8988T (cell line): ENCODE results near the gene PROSER3.
"Not testable (repeated sequence)": the region's sequence is repeated elsewhere in the genome, so short reads cannot be mapped to it uniquely, and the experiment has no call there.

ENCODE experiments used
- DNase-seq: peaks from one replicate; pipeline ENCODE4 v3.0.0; 2011

PROSER3 gene

DNA sequence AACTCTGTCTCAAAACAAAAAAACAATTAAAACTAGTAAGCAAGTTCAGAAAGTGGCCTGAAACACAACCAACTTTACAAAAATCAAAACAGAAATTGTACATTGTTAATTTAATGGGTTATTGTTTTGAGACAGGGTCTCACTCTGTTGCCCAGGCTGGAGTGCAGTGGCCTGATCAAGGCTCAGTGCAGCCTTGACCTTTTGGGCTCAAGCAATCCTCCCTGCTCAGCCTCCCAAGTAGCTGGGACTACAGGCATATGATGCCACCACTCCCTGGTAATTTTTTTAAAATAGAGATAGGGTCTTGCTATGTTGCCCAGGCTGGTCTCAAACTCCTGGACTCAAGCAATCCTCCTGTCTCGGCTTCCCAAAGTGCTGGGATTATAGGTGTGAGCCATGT, 37.6 kb downstream of the PROSER3 start:
- not testable (repeated sequence) for DNase-seq

DNA sequence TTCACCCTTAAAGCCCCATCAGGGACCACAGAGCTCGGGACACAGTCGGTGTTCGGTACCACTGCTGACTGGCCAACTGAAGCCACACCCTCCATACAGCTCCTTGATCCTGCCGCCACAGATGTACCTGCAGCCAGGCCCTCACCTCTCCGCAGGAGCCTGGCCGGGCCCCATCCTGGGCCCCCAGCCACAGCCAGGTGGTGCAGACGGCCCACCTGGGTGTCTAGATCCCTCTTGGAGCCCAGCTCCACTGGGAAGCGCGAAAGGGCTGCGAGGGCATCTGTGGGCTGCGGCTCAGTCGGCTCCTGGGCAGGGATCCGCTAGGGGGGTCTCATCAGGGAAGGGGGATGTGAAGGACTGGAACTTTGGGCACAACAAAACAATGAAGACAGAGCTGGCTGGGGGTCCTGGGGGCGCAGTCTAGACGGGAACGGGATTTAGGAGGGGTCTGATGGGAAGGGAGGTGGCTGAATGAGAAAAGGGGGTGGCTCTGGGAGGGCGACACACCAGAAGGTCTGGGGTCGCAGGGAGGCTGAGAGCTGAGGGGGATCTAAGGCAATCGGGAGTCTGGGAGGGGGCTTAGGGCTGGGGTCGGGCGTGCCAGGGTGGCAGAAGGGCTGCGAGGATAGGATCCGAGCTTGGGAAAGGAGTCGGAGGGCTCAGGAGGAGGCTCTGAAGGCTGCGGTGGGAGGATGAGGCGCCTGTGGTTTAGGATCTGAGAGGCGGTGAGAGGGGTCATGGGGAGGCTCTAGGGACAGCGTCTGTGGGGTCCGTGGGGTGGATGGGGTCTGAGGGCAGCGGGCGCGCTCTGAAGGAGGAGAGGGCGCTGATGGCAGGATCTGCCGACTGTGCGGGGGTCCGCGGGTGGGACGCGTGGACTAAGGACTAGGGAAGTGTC, 38.9 kb downstream of the PROSER3 start:
- no peak for DNase-seq

DNA sequence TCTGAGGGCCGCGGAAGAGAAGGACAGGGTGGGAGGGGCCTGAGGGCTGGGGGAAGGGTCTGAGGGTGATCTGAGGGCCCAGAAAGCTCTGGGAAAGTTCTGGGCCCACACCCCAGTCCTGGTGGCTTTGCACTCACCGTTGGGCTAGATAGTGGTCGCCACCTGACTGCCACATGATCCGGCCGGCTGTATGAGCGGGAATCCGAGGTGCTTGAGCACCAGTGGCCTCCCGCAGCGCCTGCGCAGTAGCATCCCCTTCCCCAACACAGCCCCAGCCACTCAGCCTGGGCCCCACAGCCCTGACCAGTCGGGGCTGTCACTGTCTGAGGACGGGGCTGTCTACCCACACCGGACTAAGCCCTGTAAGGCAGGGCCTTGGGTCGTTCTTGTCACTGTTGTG, 39.7 kb downstream of the PROSER3 start:
- DNase-seq, result no peak

DNA sequence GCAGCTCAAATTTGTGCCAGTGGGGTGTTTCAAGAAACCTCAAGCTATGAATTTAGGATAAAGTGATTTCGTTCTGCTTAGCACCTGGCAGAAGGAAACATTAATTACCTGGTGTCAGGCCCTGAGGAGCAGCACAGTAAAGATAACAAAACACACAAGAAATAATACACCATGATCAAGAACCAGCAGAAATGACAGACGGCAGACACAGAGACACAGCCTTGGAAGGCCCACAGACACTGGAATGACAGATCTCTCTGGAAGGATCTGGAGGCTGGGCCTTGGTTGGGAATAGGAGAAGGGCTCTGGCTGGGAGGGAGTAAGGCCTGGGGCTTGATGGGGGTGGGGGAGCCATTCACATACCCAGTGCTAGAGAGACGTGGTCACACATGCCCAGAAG, 43.9 kb downstream of the PROSER3 start:
- no peak for DNase-seq

DNA sequence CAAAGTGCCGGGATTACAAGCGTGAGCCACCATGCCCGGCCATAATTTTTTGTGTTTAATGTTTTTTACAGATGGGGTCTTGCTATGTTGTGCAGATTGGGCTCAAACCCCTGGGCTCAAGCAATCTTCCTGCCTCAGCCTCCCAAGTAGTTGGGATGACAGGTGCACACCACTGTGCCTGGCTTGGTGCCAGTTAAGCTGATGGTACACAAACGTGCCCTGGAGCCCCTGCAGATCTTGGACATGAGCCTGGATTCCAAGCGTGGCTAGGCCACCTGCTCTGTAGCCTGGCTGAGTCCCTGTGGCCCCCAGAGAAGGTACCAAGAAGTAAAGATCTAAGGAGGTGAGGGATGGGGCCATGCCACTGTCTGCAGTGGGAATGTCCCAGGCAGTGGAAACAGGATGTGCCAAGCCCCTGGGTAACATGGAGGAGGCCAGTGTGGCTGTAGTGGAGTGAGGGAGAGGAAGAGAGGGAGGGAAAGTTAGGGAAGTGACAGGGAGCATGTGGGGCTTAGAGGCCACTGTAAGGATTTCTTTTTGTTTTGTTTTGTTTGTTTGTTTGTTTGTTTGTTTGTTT, 47.6 kb downstream of the PROSER3 start:
- no peak for DNase-seq

DNA sequence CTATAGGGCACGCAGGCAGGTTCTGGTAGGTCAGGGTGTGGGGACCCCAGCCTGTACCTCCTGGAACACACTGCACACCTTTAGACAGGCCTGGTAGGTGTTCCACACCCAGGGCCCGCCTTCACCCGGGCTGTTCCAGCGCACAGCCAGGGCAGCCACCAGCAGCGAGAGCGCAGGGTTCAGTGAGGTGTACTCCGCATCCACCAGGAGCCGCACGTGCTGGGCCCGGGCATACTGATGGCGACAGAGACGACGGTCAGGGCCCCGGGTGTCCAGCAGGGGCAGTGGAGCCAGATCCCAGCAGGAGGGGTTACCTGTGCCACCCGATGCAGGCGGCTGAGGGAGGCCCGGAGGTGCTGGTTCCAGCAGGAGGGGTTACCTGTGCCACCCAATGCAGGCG, 48.6 kb downstream of the PROSER3 start:
- DNase-seq, result no peak

DNA sequence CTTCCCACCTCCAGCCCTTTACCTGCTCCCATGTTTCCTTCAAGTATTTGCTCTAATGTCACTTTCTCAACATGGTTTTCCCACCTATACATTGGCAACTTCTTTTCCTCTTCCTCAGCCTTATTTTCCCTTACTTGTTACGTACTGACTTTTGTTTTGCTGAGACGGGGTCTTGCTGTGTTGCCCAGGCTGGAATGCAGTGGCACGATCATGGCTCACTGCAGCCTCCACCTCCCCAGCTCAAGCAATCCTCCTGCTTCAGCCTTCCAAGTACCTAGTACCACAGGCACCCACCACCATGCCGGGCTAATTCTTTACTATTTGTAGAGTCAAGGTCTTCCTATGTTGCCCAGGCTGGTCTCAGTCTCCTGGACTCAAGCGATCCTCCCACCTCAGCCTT, 49.7 kb downstream of the PROSER3 start:
- no peak for DNase-seq

DNA sequence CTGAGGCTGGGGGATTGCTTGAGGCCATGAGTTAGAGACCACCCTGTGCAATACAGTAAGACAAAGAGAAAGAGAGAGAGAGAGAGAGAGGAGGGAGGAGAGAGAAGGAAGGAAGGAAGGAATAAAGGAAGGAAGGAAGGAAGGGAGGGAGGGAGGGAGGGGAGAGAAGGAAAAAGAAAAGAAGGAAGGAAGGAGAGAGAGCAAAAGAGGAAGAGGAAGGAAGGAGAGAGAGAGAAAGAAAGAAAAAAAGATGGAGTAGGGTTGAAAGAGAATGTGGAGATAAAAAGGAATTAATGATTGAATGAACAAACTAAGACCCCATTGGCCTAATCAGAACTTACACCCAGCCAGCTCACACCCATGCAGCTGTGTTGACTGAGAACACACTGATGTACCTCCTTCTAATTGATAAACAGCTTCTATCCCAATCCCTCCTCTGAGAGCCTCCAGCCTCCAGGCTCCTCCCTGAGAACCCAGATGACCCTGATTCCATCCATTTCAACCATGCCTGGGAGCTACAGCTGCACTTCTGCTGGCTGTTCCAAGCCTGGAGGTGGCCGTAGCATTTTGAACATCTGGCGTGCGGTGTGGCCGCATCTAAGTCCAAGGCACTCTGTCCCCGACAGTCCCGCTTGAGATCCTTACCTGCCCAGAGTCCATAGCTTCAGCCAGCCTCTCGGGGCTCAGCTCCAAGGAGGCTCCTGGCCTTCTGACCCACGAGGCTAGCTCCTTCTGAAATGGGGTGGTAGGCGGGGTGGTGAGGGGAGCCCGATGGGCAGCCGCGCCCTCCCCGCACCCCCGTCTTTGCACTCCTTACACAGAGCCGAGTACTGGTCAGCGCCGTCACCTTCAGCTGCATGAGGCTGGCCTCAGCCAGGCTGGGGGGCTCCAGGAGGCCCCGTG, 53.6 kb downstream of the PROSER3 start:
- DNase-seq, result no peak

DNA sequence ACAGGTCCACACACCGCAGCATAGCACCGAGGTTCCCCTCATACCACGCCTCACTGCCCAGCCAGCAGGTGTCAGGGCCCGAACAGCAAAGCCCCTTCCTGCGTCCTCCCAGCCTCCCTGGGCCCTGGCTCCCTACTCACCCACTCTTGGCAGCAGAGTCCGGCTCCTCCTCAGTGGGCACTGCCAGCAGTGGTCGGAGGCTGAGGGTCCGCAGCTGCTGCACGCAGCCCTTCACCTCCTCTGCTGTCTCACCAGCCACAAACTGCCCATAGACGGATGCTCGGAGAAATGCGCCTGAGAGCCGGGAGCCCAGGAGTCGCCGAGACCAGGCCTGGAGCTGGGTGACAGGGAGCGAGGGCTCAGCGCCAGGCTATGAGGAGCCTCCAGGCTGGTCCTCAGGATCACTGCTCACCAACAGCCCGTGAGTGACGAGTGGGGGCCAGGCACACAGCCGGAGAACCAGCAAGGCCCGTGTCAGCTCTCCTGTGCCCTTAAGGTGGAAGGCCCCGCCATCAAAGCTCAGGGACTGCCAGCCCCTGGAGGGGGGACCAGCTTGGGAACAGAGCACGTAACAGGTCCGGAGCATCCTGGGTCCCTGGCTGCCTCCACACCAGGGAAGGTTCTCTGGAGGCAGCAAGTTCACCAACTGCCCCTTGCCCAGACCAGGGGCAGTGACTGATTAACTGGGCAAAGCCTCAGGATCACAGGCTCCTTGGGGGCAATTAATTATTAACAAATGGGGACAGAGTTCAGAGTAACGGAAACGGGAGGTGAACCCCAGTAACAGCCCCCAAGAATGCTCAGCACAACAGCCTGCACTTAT, 54.5 kb downstream of the PROSER3 start, which contains the start of gene PRODH2:
PRODH2 (minus strand) TSS at position 626 of the 823 bp plus-strand sequence; CDS start at position 586, 40 bp downstream.
- no peak for DNase-seq

DNA sequence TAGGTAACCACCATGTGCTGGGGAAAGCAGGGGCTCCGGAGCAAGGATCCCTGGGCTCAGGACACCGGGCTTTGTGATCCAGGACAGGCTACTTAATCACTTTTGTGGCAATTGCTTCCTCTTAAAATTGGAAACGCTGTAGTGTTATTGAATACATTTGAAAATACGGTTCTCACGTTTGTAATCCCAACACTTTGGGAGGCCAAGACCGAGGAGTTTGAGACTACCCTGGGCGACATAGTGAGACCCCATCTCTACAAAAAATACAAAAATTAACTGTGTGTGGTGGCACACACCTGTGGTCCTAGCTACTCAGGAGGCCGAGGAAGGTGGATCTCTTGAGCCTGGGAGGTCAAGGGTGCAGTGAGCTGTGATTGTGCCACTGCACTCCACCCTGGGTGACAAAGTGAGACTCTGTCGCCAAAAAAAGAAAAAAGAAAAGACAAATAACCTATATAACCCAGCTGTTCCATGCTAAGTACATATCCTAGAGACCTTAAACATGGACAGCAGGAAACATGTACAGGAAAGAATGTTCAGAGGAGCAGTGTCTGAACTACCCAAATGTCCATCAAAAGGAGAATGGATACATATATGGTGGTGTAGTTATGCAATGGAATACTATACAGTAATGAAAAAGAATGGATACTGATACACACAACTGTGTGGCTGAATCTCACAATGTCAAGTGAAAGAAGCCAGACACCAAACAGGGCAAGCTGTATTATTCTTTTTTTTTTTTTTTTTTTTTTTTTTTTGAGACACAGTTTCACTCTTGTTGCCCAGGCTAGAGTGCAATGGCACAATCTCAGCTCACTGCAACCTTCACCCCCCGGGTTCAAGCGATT, 55.3 kb downstream of the PROSER3 start:
- DNase-seq, result no peak

DNA sequence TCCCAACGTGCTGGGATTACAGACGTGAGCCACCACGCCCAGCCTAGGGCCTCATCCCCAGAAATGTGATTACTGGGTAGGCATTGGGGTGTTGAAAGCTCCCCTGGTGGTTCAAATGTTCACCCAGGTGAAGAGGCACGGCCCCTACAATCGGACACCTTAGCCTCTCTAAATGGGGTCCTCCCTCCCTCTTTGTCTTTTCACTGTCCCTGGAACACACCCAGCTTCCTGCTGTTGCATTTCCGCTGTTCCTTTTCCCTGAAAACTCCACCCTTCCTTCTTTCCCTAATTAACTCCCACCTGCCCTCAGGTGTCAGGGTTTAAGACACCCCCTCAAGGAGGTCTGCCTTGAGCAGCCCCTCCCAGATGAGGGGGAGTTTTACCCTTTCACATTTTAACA, 58.3 kb downstream of the PROSER3 start:
- DNase-seq, result no peak

DNA sequence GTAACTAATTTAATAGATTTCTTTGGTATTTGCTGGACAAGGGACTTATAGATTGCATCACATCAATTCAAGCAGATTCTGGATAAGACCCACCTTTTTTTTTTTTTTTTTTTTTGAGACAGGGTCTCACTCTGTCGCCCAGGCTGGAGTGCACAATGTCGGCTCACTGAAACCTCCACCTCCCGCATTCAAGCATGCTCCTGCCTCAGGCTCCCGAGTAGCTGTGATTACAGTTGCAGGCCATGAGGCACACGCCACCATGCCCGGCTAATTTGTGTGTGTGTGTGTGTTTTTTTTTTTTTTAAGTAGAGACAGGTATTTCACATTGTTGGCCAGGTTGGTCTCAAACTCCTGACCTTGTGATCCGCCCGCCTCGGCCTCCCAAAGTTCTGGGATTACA, 58.9 kb downstream of the PROSER3 start:
- DNase-seq, result no peak

DNA sequence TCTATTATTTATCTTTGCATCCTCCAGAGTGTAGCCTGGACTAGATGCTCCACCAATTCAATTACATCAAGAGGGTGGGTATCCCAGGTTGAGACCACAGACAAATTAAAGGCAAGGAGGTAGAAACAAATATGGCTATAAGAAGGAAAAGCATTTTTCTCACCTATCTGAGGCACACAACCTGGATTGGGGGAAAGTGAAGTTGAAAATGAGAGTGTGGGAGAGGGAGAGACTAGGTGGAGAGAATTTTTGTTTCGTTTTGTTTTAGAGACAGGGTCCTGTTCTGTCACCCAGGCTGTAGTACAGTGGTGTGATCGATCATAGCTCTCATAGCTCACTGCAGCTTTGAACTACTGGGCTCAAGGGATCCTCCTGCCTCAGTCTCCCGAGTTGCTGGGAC, 60.5 kb downstream of the PROSER3 start:
- DNase-seq, result no peak
